Liver (tissue), 9 donors: Measurements from ENCODE around the gene NHERF2. TPM values are rescaled to one million over a fixed set of nuclear protein-coding genes. Genes with fewer than 3 reads are reported as not detected.

Experiments used
- DNase-seq: peaks from one replicate; pipeline ENCODE4 v3.0.0-alpha.2; 2017; ENCODE audit warnings: low spot score
- H3K27ac ChIP-seq, 2 donors: one replicate each; pipeline ENCODE4 v1.7.0; 2013; ENCODE audit warnings: inconsistent platforms in 2 of 2, low read length in 2 of 2, control low read depth in 1 of 2, low read depth in 1 of 2, mild to moderate bottlenecking in 1 of 2
- H3K27me3 ChIP-seq, 4 donors: one replicate each; pipeline versions ENCODE4 v1.6.1 to v1.7.0; 2013; ENCODE audit warnings: low read length in 3 of 4, inconsistent platforms in 1 of 4, mild to moderate bottlenecking in 1 of 4, moderate library complexity in 1 of 4; ENCODE audit not compliant: control insufficient read depth in 4 of 4, insufficient read depth in 4 of 4
- H3K36me3 ChIP-seq, 4 donors: one replicate each; pipeline versions ENCODE4 v1.6.1 to v1.7.0; 2013; ENCODE audit warnings: low read length in 3 of 4, mild to moderate bottlenecking in 3 of 4, low read depth in 1 of 4, moderate library complexity in 1 of 4; ENCODE audit not compliant: control insufficient read depth in 4 of 4, insufficient read depth in 3 of 4
- H3K4me1 ChIP-seq, 4 donors: one replicate each; pipeline versions ENCODE4 v1.6.1 to v1.7.0; 2013; ENCODE audit warnings: low read length in 3 of 4, mild to moderate bottlenecking in 3 of 4, moderate library complexity in 1 of 4; ENCODE audit not compliant: control insufficient read depth in 4 of 4, insufficient read depth in 4 of 4
- H3K4me3 ChIP-seq, 3 donors: one replicate each; pipeline versions ENCODE4 v1.6.1 to v1.7.0; 2013; ENCODE audit warnings: low read length in 3 of 3, control low read depth in 1 of 3, low read depth in 1 of 3, mild to moderate bottlenecking in 1 of 3
- H3K9ac ChIP-seq, 2 donors: one replicate each; pipeline ENCODE4 v1.7.0; 2013; ENCODE audit warnings: low read length in 2 of 2, mild to moderate bottlenecking in 2 of 2, moderate library complexity in 2 of 2, control low read depth in 1 of 2, low read depth in 1 of 2
- H3K9me3 ChIP-seq, 4 donors: one replicate each; pipeline versions ENCODE4 v1.6.1 to v1.7.0; 2013; ENCODE audit warnings: low read length in 3 of 4; ENCODE audit not compliant: control insufficient read depth in 4 of 4
- EGR1 ChIP-seq, 2 donors: IDR thresholded peaks; 2 replicates each; pipeline ENCODE4 v1.6.1; 2016 to 2018; ENCODE audit warnings: antibody characterized with exemption in 2 of 2, low read depth in 2 of 2
- FOXA1 ChIP-seq: IDR thresholded peaks from 2 replicates; pipeline ENCODE4 v1.6.1; 2016; ENCODE audit warnings: antibody characterized with exemption
- FOXA2 ChIP-seq: IDR thresholded peaks from 2 replicates; pipeline ENCODE4 v1.6.1; 2016; ENCODE audit warnings: antibody characterized with exemption
- GABPA ChIP-seq, 2 donors: IDR thresholded peaks in 1 of 2; conservative IDR thresholded peaks in 1 of 2; 2 replicates each; pipeline ENCODE4 v1.6.1; 2016; ENCODE audit warnings: antibody characterized with exemption in 2 of 2, mild to moderate bottlenecking in 1 of 2, moderate library complexity in 1 of 2
- HNF4A ChIP-seq, 2 donors: conservative IDR thresholded peaks; 2 replicates each; pipeline ENCODE4 v1.6.1; 2016; ENCODE audit warnings: antibody characterized with exemption in 2 of 2, mild to moderate bottlenecking in 2 of 2
- HNF4G ChIP-seq: IDR thresholded peaks from 2 replicates; pipeline ENCODE4 v1.6.1; 2016; ENCODE audit warnings: antibody characterized with exemption
- JUND ChIP-seq, 2 donors: IDR thresholded peaks; 2 replicates each; pipeline ENCODE4 v1.6.1; 2016; ENCODE audit warnings: antibody characterized with exemption in 2 of 2
- NR2F2 ChIP-seq: IDR thresholded peaks from 2 replicates; pipeline ENCODE4 v1.6.1; 2016; ENCODE audit warnings: antibody characterized with exemption
- RAD21 ChIP-seq, 2 donors: IDR thresholded peaks; 2 replicates each; pipeline ENCODE4 v1.6.1; 2016; ENCODE audit warnings: antibody characterized with exemption in 2 of 2, mild to moderate bottlenecking in 2 of 2
- RXRA ChIP-seq, 2 donors: IDR thresholded peaks; 2 replicates each; pipeline ENCODE4 v1.6.1; 2017 to 2018; ENCODE audit warnings: antibody characterized with exemption in 2 of 2, mild to moderate bottlenecking in 1 of 2
- SP1 ChIP-seq: IDR thresholded peaks from 2 replicates; pipeline ENCODE4 v1.6.1; 2018; ENCODE audit warnings: antibody characterized with exemption, mild to moderate bottlenecking
- TAF1 ChIP-seq: conservative IDR thresholded peaks from 2 replicates; pipeline ENCODE4 v1.6.1; 2016; ENCODE audit warnings: antibody characterized with exemption, mild to moderate bottlenecking
- YY1 ChIP-seq: IDR thresholded peaks from 2 replicates; pipeline ENCODE4 v1.6.1; 2016; ENCODE audit warnings: antibody characterized with exemption, mild to moderate bottlenecking
- WGBS: extraction: QIAGEN DNeasy Blood & Tissue Kit; methylation state at CpG from one replicate; pipeline ENCODE4 v1.1.7; 2013; 5-methylcytosine and 5-hydroxymethylcytosine counted together
- polyA plus RNA-seq, 2 donors: library from polyadenylated mRNA; stranded (reverse) in 1 of 2; unstranded in 1 of 2; fragments of 200-250 nt in 1 of 2; fragments of >200 nt in 1 of 2; fragmentation: Nextera tagmentation in 1 of 2; extraction: Ambion mirVana in 1 of 2; gene quantifications; one replicate each; pipeline versions ENCODE4 v1.2.1 to v1.2.3, GENCODE V29; 2013 to 2015
- total RNA-seq, 2 donors: library from RNA; depleted of rRNA; stranded (reverse); fragments of >200 nt; gene quantifications; one replicate each; pipeline ENCODE4 v1.2.3, GENCODE V29; 2014
- TF ChIP-seq, protein P1 (sequence below): IDR thresholded peaks from 2 replicates; pipeline ENCODE4 v1.6.1; 2016; ENCODE audit warnings: antibody characterized with exemption
- TF ChIP-seq, protein P2 (sequence below): fragments of 150-350 bp; IDR thresholded peaks from 2 replicates; pipeline ENCODE4 v1.5.1; 2017; ENCODE audit warnings: improper control_type of control experiment, low read depth, low read length; ENCODE audit not compliant: missing input control
- TF ChIP-seq, protein P3 (sequence below): IDR thresholded peaks from 2 replicates; pipeline ENCODE4 v1.6.1; 2016; ENCODE audit warnings: antibody characterized with exemption
- TF ChIP-seq, protein P4 (sequence below): IDR thresholded peaks from 2 replicates; pipeline ENCODE4 v1.6.1; 2016; ENCODE audit warnings: antibody characterized with exemption
- TF ChIP-seq, protein P5 (sequence below): IDR thresholded peaks from 2 replicates; pipeline ENCODE4 v1.6.1; 2016; ENCODE audit warnings: antibody characterized with exemption, mild to moderate bottlenecking
- donor health status: healthy.
- donor health status: healthy.
- donor health status: healthy.
- donor health status: healthy.
- donor health status: healthy.

The NHERF2 gene
- total and polyA plus RNA-seq, 4 donors, result 36.6 to 205 (median 74.1) TPM

DNA sequence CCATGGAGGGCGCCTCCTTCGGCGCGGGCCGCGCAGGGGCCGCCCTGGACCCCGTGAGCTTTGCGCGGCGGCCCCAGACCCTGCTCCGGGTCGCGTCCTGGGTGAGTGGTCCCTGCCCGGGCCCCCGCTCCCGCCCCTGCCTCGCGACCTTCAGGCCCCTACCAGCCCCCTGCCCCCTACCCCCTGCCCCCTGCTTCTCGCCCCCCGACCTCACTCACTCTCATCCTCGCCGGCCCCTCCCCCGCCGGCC is 36.7 kb upstream of the NHERF2 start:
- Histone ChIP-seq H3K27ac (no peak overlapping the region), H3K4me1 (peaks cover 8 to 37% (median 20%) of the 10 kb centered on the region in 4 donors), H3K9ac (no peak overlapping the region), H3K4me3 (peak overlapping the region in 1 of 3 donors; percentile 24), H3K9me3 (no peaks in the 10 kb centered on the region), H3K27me3 (peaks cover 0 to 9% (median 4%) of the 10 kb centered on the region in 4 donors), H3K36me3 (peaks cover 0 to 17% (median under 1%) of the 10 kb centered on the region in 4 donors)
- TF ChIP-seq, protein P1, sequence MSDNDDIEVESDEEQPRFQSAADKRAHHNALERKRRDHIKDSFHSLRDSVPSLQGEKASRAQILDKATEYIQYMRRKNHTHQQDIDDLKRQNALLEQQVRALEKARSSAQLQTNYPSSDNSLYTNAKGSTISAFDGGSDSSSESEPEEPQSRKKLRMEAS, result no peak
- no peak for TF ChIP-seq RAD21 (IDR thresholded peaks at IDR 0.05)
- TF ChIP-seq FOXA2, result no peak
- no peak for TF ChIP-seq EGR1 (IDR thresholded peaks at IDR 0.05; ENCODE audit: low read depth in 2 of 2)
- TF ChIP-seq JUND (IDR thresholded peaks at IDR 0.05), result no peak
- TF ChIP-seq YY1, result no peak
- no peak for TF ChIP-seq HNF4G
- TF ChIP-seq, protein P2, sequence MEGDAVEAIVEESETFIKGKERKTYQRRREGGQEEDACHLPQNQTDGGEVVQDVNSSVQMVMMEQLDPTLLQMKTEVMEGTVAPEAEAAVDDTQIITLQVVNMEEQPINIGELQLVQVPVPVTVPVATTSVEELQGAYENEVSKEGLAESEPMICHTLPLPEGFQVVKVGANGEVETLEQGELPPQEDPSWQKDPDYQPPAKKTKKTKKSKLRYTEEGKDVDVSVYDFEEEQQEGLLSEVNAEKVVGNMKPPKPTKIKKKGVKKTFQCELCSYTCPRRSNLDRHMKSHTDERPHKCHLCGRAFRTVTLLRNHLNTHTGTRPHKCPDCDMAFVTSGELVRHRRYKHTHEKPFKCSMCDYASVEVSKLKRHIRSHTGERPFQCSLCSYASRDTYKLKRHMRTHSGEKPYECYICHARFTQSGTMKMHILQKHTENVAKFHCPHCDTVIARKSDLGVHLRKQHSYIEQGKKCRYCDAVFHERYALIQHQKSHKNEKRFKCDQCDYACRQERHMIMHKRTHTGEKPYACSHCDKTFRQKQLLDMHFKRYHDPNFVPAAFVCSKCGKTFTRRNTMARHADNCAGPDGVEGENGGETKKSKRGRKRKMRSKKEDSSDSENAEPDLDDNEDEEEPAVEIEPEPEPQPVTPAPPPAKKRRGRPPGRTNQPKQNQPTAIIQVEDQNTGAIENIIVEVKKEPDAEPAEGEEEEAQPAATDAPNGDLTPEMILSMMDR, result no peak
- no peak for TF ChIP-seq GABPA (IDR thresholded peaks at IDR 0.05 in 1 of 2, conservative IDR thresholded peaks at IDR 0.05 in 1 of 2)
- TF ChIP-seq, protein P3, sequence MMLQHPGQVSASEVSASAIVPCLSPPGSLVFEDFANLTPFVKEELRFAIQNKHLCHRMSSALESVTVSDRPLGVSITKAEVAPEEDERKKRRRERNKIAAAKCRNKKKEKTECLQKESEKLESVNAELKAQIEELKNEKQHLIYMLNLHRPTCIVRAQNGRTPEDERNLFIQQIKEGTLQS, result no peak
- TF ChIP-seq, protein P4, sequence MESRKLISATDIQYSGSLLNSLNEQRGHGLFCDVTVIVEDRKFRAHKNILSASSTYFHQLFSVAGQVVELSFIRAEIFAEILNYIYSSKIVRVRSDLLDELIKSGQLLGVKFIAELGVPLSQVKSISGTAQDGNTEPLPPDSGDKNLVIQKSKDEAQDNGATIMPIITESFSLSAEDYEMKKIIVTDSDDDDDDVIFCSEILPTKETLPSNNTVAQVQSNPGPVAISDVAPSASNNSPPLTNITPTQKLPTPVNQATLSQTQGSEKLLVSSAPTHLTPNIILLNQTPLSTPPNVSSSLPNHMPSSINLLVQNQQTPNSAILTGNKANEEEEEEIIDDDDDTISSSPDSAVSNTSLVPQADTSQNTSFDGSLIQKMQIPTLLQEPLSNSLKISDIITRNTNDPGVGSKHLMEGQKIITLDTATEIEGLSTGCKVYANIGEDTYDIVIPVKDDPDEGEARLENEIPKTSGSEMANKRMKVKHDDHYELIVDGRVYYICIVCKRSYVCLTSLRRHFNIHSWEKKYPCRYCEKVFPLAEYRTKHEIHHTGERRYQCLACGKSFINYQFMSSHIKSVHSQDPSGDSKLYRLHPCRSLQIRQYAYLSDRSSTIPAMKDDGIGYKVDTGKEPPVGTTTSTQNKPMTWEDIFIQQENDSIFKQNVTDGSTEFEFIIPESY, result no peak
- TF ChIP-seq, protein P5, sequence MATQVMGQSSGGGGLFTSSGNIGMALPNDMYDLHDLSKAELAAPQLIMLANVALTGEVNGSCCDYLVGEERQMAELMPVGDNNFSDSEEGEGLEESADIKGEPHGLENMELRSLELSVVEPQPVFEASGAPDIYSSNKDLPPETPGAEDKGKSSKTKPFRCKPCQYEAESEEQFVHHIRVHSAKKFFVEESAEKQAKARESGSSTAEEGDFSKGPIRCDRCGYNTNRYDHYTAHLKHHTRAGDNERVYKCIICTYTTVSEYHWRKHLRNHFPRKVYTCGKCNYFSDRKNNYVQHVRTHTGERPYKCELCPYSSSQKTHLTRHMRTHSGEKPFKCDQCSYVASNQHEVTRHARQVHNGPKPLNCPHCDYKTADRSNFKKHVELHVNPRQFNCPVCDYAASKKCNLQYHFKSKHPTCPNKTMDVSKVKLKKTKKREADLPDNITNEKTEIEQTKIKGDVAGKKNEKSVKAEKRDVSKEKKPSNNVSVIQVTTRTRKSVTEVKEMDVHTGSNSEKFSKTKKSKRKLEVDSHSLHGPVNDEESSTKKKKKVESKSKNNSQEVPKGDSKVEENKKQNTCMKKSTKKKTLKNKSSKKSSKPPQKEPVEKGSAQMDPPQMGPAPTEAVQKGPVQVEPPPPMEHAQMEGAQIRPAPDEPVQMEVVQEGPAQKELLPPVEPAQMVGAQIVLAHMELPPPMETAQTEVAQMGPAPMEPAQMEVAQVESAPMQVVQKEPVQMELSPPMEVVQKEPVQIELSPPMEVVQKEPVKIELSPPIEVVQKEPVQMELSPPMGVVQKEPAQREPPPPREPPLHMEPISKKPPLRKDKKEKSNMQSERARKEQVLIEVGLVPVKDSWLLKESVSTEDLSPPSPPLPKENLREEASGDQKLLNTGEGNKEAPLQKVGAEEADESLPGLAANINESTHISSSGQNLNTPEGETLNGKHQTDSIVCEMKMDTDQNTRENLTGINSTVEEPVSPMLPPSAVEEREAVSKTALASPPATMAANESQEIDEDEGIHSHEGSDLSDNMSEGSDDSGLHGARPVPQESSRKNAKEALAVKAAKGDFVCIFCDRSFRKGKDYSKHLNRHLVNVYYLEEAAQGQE, result no peak
- no peak for TF ChIP-seq SP1
- no peak for TF ChIP-seq NR2F2
- no peak for TF ChIP-seq RXRA (IDR thresholded peaks at IDR 0.05)
- no peak for TF ChIP-seq FOXA1
- TF ChIP-seq TAF1, result no peak
- no peak for TF ChIP-seq HNF4A (conservative IDR thresholded peaks at IDR 0.05)
- WGBS, result 2% methylated on average over 25 of the region's 25 CpGs
- no peak for DNase-seq
